Endothelial cell of umbilical vein (primary cell): ENCODE results near the gene HDGFL2.

Source experiments
- EZH2 ChIP-seq: IDR thresholded peaks from 2 replicates; pipeline ENCODE4 v1.6.1; 2012; ENCODE audit warnings: borderline replicate concordance, low read depth, mild to moderate bottlenecking, moderate library complexity, low read length, inconsistent platforms; ENCODE audit not compliant: severe bottlenecking
- GATA2 ChIP-seq: IDR thresholded peaks from 2 replicates; pipeline ENCODE4 v1.7.0; 2011; ENCODE audit warnings: low read depth, mild to moderate bottlenecking, moderate library complexity, mixed read lengths, low read length; ENCODE audit not compliant: insufficient read length, insufficient read depth
- MYC ChIP-seq: IDR thresholded peaks from one replicate; pipeline ENCODE4 v1.6.1; 2011; ENCODE audit warnings: mild to moderate bottlenecking, low read depth, low read length
- POLR2A ChIP-seq: IDR thresholded peaks from 2 replicates; pipeline ENCODE4 v1.6.1; 2012; ENCODE audit warnings: low read depth, mild to moderate bottlenecking, control low read depth, low read length
- TF ChIP-seq, protein P1 (sequence below), 2 donors: IDR thresholded peaks; 1 replicate in 1 of 2; 2 replicates in 1 of 2; pipeline ENCODE4 v1.5.1; 2011; ENCODE audit warnings: low read length in 2 of 2, mild to moderate bottlenecking in 2 of 2, moderate library complexity in 2 of 2, control low read depth in 1 of 2, inconsistent platforms in 1 of 2, low read depth in 1 of 2; ENCODE audit not compliant: insufficient read depth in 1 of 2; ENCODE audit errors: extremely low read depth in 1 of 2

- no peak for TF ChIP-seq GATA2
- TF ChIP-seq, protein P1, sequence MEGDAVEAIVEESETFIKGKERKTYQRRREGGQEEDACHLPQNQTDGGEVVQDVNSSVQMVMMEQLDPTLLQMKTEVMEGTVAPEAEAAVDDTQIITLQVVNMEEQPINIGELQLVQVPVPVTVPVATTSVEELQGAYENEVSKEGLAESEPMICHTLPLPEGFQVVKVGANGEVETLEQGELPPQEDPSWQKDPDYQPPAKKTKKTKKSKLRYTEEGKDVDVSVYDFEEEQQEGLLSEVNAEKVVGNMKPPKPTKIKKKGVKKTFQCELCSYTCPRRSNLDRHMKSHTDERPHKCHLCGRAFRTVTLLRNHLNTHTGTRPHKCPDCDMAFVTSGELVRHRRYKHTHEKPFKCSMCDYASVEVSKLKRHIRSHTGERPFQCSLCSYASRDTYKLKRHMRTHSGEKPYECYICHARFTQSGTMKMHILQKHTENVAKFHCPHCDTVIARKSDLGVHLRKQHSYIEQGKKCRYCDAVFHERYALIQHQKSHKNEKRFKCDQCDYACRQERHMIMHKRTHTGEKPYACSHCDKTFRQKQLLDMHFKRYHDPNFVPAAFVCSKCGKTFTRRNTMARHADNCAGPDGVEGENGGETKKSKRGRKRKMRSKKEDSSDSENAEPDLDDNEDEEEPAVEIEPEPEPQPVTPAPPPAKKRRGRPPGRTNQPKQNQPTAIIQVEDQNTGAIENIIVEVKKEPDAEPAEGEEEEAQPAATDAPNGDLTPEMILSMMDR (IDR thresholded peaks at IDR 0.05; ENCODE audit: extremely low read depth in 1 of 2, insufficient read depth in 1 of 2, low read depth in 1 of 2, low read length in 2 of 2) = no peak
- no peak for TF ChIP-seq MYC
- TF ChIP-seq POLR2A = no peak
- TF ChIP-seq EZH2 = no peak
These were observed 29.9 kb upstream of the HDGFL2 start for GRCh38 chr19:4441994-4442818.
